GM12878 (cell line): ENCODE measurements around the gene LRP5. TPM values are rescaled to one million over a fixed set of nuclear protein-coding genes. Genes with fewer than 3 reads are reported as not detected.
A peak's percentile ranks its signal among the peaks of the same experiment; 100 is the strongest.

ENCODE experiments used
- BHLHE40 ChIP-seq, 2 experiments: fragments of 450-650 bp in 1 of 2; IDR thresholded peaks; 2 replicates each; pipeline ENCODE4 v1.6.1; 2011 to 2017; ENCODE audit warnings: low read depth in 2 of 2, borderline replicate concordance in 1 of 2, improper control_type of control experiment in 1 of 2, low read length in 1 of 2, mild to moderate bottlenecking in 1 of 2
- BRCA1 ChIP-seq: IDR thresholded peaks from 2 replicates; pipeline ENCODE4 v1.6.1; 2011; ENCODE audit warnings: low read depth, low read length, improper control_type of control experiment
- CEBPB ChIP-seq, 2 experiments: fragments of 150-350 bp in 1 of 2; IDR thresholded peaks; 2 replicates each; pipeline ENCODE4 v1.6.1; 2012 to 2014; ENCODE audit warnings: low read depth in 2 of 2, low read length in 2 of 2, borderline replicate concordance in 1 of 2, inconsistent platforms in 1 of 2
- CHD2 ChIP-seq: IDR thresholded peaks from 2 replicates; pipeline ENCODE4 v1.6.1; 2011; ENCODE audit warnings: low read depth, low read length, improper control_type of control experiment, borderline replicate concordance
- CHD4 ChIP-seq: fragments of 200-600 bp; sonication (generic); IDR thresholded peaks from 2 replicates; pipeline ENCODE4 v1.6.1; 2016; ENCODE audit warnings: mild to moderate bottlenecking
- GABPA ChIP-seq: IDR thresholded peaks from 2 replicates; pipeline ENCODE4 v1.6.1; 2014; ENCODE audit warnings: antibody characterized with exemption, low read depth, mild to moderate bottlenecking, inconsistent platforms
- HDGF ChIP-seq: fragments of 450-650 bp; IDR thresholded peaks from 2 replicates; pipeline ENCODE4 v1.6.1; 2016; ENCODE audit warnings: antibody characterized with exemption
- JUNB ChIP-seq: IDR thresholded peaks from 2 replicates; pipeline ENCODE4 v1.6.1; 2016; ENCODE audit warnings: antibody characterized with exemption, mild to moderate bottlenecking
- MEF2B ChIP-seq: fragments of 450-650 bp; IDR thresholded peaks from 2 replicates; pipeline ENCODE4 v1.6.1; 2018; ENCODE audit warnings: mild to moderate bottlenecking, moderate library complexity; ENCODE audit not compliant: partially characterized antibody, poor library complexity, severe bottlenecking
- NFIC ChIP-seq: IDR thresholded peaks from 2 replicates; pipeline ENCODE4 v1.6.1; 2012; ENCODE audit warnings: low read depth, mild to moderate bottlenecking, inconsistent platforms, low read length, moderate library complexity
- NR2C2 ChIP-seq: IDR thresholded peaks from 2 replicates; pipeline ENCODE4 v1.6.1; 2011; ENCODE audit warnings: borderline replicate concordance, low read depth; ENCODE audit not compliant: control insufficient read depth, insufficient read length
- POLR2AphosphoS2 ChIP-seq: IDR thresholded peaks from 2 replicates; pipeline ENCODE4 v1.6.1; 2011; ENCODE audit warnings: low read depth, mild to moderate bottlenecking, low read length, improper control_type of control experiment, moderate library complexity
- RAD51 ChIP-seq: fragments of 450-650 bp; IDR thresholded peaks from 2 replicates; pipeline ENCODE4 v1.6.1; 2016; ENCODE audit warnings: moderate library complexity, mild to moderate bottlenecking, inconsistent platforms
- RB1 ChIP-seq: fragments of 450-650 bp; formaldehyde crosslinking; IDR thresholded peaks from 2 replicates; pipeline ENCODE4 v1.6.1; 2017; ENCODE audit warnings: mild to moderate bottlenecking, borderline replicate concordance
- RCOR1 ChIP-seq: conservative IDR thresholded peaks from 2 replicates; pipeline ENCODE4 v1.6.1; 2012; ENCODE audit warnings: low read depth, low read length, improper control_type of control experiment
- RUNX3 ChIP-seq: IDR thresholded peaks from 2 replicates; pipeline ENCODE4 v1.6.1; 2012; ENCODE audit warnings: low read length, inconsistent platforms
- SMAD1 ChIP-seq: fragments of 450-650 bp; IDR thresholded peaks from 2 replicates; pipeline ENCODE4 v1.6.1; 2018; ENCODE audit warnings: mild to moderate bottlenecking, low read depth; ENCODE audit not compliant: partially characterized antibody
- SMARCA5 ChIP-seq: fragments of 450-650 bp; IDR thresholded peaks from 2 replicates; pipeline ENCODE4 v1.6.1; 2017; ENCODE audit warnings: mild to moderate bottlenecking
- STAT3 ChIP-seq: IDR thresholded peaks from 2 replicates; pipeline ENCODE4 v1.6.1; 2011; ENCODE audit warnings: low read depth, low read length, improper control_type of control experiment
- TCF3 ChIP-seq: IDR thresholded peaks from 2 replicates; pipeline ENCODE4 v1.6.1; 2012; ENCODE audit warnings: low read depth, mild to moderate bottlenecking, low read length, borderline replicate concordance; ENCODE audit not compliant: insufficient read depth
- YY1 ChIP-seq: IDR thresholded peaks from 2 replicates; pipeline ENCODE4 v1.6.1; 2011; ENCODE audit warnings: low read depth, mild to moderate bottlenecking, low read length
- polyA plus RNA-seq, 11 experiments: library from polyadenylated mRNA; depleted of rRNA in 4 of 11; unstranded in 6 of 11; stranded (reverse) in 5 of 11; fragments of >200 nt; fragmentation: Nextera tagmentation in 4 of 11; fragmentation: Illumina TruSeq in 1 of 11; extraction: Ambion mirVana in 4 of 11; extraction: Trizol in 1 of 11; gene quantifications; 1 replicate in 1 of 11; 2 replicates in 10 of 11; pipeline versions ENCODE4 v1.2.1 to v1.2.3, GENCODE V29; 2011 to 2016; ENCODE audit warnings: inconsistent platforms in 2 of 11, missing spikeins in 2 of 11, low read depth in 1 of 11
- total RNA-seq, 4 experiments: library from RNA; depleted of rRNA in 3 of 4; stranded (reverse); fragments of >200 nt in 3 of 4; fragmentation: Illumina TruSeq in 1 of 4; extraction: Trizol in 1 of 4; gene quantifications; 2 replicates each; pipeline versions ENCODE4 v1.2.1 to v1.2.3, GENCODE V29; 2013 to 2021
- TF ChIP-seq, protein P1 (sequence below): fragments of 450-650 bp; IDR thresholded peaks from 2 replicates; pipeline ENCODE4 v1.6.1; 2017; ENCODE audit warnings: mild to moderate bottlenecking, low read depth, inconsistent platforms; ENCODE audit not compliant: poor library complexity, severe bottlenecking
- TF ChIP-seq, protein P2 (sequence below): fragments of 450-650 bp; IDR thresholded peaks from 2 replicates; pipeline ENCODE4 v1.6.1; 2016; ENCODE audit warnings: mild to moderate bottlenecking
- TF ChIP-seq, protein P3 (sequence below): fragments of 450-650 bp; IDR thresholded peaks from 2 replicates; pipeline ENCODE4 v1.6.1; 2017; ENCODE audit warnings: low read depth, mild to moderate bottlenecking, moderate library complexity
- TF ChIP-seq, protein P4 (sequence below): fragments of 450-650 bp; IDR thresholded peaks from 2 replicates; pipeline ENCODE4 v1.6.1; 2014; ENCODE audit warnings: mild to moderate bottlenecking

The LRP5 gene
- total and polyA plus RNA-seq, 10 of the 15 experiments (the other 5 are each of a cell fraction or from before 2014, with no cell fraction given) = 0.37 to 34.0 (median 6.6) TPM

DNA sequence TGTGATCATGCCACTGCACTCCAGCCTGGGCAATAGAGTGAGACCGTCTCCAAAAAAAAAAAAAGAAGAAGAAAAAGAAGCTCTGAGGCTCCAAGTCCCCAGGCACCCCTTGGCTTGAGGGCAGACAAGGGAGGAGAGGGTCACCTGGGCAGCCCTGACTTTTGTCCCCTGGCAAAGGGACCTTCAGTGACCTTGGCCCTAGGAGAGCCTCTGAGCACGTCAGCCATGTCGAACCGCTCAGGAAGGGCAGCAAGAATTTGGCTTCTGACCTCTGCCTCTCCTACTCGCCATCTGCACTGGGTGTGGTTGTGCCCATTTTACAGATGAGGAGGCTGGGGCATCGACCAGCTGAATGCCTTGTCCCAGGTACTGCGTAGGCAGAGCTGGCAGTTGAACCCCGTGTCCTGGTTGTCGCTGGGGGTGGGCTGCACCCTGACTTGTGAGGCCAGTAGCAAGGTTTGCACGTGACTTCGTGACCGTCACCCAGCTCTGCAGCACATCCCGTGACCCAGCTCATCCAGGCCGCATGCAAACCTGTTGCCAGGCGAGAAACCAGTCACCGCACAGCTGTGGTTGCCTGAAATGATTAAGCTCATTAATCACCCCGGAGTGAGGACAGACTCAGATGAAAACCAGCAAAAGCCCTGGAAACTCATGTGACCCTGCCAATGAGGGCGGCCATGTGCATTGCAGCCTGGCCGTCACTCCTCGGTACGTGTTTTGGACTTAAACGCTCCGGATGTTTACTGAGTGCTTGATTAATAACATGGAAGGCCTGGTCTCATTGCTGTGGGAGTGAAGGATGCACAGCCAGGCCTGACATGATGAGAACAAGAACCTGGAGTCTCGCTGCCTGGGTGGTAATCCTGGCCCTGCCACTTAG is 100.4 kb downstream of the LRP5 start (continued):
- TF ChIP-seq, protein P1, sequence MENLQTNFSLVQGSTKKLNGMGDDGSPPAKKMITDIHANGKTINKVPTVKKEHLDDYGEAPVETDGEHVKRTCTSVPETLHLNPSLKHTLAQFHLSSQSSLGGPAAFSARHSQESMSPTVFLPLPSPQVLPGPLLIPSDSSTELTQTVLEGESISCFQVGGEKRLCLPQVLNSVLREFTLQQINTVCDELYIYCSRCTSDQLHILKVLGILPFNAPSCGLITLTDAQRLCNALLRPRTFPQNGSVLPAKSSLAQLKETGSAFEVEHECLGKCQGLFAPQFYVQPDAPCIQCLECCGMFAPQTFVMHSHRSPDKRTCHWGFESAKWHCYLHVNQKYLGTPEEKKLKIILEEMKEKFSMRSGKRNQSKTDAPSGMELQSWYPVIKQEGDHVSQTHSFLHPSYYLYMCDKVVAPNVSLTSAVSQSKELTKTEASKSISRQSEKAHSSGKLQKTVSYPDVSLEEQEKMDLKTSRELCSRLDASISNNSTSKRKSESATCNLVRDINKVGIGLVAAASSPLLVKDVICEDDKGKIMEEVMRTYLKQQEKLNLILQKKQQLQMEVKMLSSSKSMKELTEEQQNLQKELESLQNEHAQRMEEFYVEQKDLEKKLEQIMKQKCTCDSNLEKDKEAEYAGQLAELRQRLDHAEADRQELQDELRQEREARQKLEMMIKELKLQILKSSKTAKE = peak; percentile 79
- no peak for TF ChIP-seq GABPA
- no peak for TF ChIP-seq SMAD1
- peak; percentile 95 for TF ChIP-seq JUNB
- peak; percentile 99 for TF ChIP-seq BHLHE40 (IDR thresholded peaks at IDR 0.05; ENCODE audit: borderline replicate concordance in 1 of 2, low read depth in 2 of 2, low read length in 1 of 2)
- no peak for TF ChIP-seq HDGF
- TF ChIP-seq POLR2AphosphoS2 = no peak
- TF ChIP-seq CHD4 = no peak
- TF ChIP-seq RCOR1 = no peak
- TF ChIP-seq RUNX3 = peak; percentile 98
- TF ChIP-seq, protein P2, sequence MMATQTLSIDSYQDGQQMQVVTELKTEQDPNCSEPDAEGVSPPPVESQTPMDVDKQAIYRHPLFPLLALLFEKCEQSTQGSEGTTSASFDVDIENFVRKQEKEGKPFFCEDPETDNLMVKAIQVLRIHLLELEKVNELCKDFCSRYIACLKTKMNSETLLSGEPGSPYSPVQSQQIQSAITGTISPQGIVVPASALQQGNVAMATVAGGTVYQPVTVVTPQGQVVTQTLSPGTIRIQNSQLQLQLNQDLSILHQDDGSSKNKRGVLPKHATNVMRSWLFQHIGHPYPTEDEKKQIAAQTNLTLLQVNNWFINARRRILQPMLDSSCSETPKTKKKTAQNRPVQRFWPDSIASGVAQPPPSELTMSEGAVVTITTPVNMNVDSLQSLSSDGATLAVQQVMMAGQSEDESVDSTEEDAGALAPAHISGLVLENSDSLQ = peak; percentile 93
- peak; percentile 92 for TF ChIP-seq SMARCA5
- no peak for TF ChIP-seq RB1
- no peak for TF ChIP-seq CEBPB (IDR thresholded peaks at IDR 0.05; ENCODE audit: borderline replicate concordance in 1 of 2, low read depth in 2 of 2, low read length in 2 of 2)
- TF ChIP-seq, protein P3, sequence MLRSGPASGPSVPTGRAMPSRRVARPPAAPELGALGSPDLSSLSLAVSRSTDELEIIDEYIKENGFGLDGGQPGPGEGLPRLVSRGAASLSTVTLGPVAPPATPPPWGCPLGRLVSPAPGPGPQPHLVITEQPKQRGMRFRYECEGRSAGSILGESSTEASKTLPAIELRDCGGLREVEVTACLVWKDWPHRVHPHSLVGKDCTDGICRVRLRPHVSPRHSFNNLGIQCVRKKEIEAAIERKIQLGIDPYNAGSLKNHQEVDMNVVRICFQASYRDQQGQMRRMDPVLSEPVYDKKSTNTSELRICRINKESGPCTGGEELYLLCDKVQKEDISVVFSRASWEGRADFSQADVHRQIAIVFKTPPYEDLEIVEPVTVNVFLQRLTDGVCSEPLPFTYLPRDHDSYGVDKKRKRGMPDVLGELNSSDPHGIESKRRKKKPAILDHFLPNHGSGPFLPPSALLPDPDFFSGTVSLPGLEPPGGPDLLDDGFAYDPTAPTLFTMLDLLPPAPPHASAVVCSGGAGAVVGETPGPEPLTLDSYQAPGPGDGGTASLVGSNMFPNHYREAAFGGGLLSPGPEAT = peak; percentile 59; the same call in 1 of the 2 replicates
- TF ChIP-seq NR2C2 = no peak
- TF ChIP-seq, protein P4, sequence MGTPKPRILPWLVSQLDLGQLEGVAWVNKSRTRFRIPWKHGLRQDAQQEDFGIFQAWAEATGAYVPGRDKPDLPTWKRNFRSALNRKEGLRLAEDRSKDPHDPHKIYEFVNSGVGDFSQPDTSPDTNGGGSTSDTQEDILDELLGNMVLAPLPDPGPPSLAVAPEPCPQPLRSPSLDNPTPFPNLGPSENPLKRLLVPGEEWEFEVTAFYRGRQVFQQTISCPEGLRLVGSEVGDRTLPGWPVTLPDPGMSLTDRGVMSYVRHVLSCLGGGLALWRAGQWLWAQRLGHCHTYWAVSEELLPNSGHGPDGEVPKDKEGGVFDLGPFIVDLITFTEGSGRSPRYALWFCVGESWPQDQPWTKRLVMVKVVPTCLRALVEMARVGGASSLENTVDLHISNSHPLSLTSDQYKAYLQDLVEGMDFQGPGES = no peak
- peak; percentile 90 for TF ChIP-seq RAD51
- peak; percentile 60 for TF ChIP-seq MEF2B
- TF ChIP-seq BRCA1 = no peak
- peak; percentile 85; the same call in 1 of the 2 replicates for TF ChIP-seq NFIC
- TF ChIP-seq CHD2 = peak; percentile 44; the same call in 1 of the 2 replicates
- peak; percentile 88 for TF ChIP-seq YY1
- TF ChIP-seq STAT3 = no peak
- TF ChIP-seq TCF3 = peak; percentile 97
